22Rv1 (cell line): ENCODE measurements around the gene SLC2A8.

Experiments used
- H3K27ac ChIP-seq: fragments of 450-650 bp; 2 replicates; pipeline ENCODE4 v1.5.1; 2017
- ZFX ChIP-seq: fragments of 450-650 bp; IDR thresholded peaks from 2 replicates; pipeline ENCODE4 v1.6.1; 2017; ENCODE audit warnings: antibody characterized with exemption, borderline replicate concordance
- TF ChIP-seq, protein P1 (sequence below): fragments of 450-650 bp; IDR thresholded peaks from 2 replicates; pipeline ENCODE4 v1.5.1; 2017; ENCODE audit warnings: mild to moderate bottlenecking

SLC2A8 gene

GRCh38 chr9:127422787-127423186, 25.8 kb downstream of the SLC2A8 start:
- H3K27ac ChIP-seq: peak overlapping the region; percentile 89
- TF ChIP-seq ZFX: no peak
- TF ChIP-seq, protein P1, sequence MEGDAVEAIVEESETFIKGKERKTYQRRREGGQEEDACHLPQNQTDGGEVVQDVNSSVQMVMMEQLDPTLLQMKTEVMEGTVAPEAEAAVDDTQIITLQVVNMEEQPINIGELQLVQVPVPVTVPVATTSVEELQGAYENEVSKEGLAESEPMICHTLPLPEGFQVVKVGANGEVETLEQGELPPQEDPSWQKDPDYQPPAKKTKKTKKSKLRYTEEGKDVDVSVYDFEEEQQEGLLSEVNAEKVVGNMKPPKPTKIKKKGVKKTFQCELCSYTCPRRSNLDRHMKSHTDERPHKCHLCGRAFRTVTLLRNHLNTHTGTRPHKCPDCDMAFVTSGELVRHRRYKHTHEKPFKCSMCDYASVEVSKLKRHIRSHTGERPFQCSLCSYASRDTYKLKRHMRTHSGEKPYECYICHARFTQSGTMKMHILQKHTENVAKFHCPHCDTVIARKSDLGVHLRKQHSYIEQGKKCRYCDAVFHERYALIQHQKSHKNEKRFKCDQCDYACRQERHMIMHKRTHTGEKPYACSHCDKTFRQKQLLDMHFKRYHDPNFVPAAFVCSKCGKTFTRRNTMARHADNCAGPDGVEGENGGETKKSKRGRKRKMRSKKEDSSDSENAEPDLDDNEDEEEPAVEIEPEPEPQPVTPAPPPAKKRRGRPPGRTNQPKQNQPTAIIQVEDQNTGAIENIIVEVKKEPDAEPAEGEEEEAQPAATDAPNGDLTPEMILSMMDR: no peak

DNA sequence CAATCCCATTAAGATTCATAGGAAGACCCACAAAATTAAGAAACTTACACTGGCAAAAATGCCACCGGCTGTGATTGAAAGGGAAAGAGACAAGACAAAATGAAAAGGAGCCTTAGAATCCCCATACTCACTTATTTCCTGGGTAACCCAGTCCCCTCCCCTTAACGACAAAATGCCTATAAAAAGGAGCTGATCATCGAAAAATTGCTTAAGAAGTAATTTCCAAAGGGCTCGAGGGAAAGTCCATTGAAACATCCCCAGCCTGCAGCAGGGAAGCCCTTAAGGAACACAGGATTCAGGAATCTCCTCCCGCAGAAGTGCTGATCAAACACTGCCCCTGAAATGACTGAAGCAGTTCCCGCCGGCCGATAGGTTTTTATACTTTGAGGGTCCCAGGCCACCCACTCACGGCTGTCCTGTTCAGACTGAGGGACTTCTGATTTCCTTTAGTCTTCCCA, 26.5 kb downstream of the SLC2A8 start:
- TF ChIP-seq ZFX: no peak
- TF ChIP-seq, protein P1: no peak
- H3K27ac ChIP-seq: peak overlapping the region; percentile 89

DNA sequence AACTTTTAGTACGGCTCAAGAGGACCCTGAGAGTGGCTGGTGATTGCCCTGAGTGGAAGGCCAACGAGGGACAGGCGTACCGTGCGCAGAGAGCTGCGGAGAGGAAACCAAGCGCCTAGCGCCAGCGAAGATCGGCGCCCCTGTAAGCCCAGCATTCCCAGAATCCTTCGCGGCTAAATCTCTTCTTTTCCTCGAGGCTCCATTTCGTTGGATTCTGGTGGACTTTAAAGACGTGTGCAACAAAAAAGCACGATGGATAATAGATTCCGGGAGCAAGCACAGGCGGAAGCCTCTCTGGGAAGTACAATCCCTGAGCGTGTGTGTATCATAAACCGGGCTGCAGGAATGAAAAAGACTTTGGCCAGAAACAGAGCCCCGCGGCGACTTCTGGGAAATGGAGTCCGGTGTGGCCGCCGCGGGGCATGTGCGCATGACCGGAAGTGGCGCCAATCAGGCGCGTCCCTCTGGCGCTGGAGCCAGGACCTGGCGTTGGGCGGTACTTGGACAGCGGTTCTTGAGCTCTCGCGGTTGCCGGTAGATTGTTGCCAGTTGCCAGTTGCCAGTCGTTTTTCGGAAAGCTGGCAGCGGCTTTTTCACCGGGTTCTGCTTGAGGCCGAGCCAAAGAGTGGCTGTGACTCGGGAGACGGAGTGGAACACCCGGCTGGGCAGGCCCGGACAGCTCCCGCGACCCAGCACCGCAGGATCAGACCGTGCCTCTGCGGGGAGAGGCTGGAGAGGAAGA, 27.1 kb downstream of the SLC2A8 start, which contains the start of gene ZNF79:
TSS of gene ZNF79 (plus strand) at position 449 of the 742 bp plus-strand sequence. CDS start 406 bp downstream, outside the sequence.
- H3K27ac ChIP-seq: peak within 1 kb of the TSS; percentile 89
- TF ChIP-seq ZFX: no peak

DNA sequence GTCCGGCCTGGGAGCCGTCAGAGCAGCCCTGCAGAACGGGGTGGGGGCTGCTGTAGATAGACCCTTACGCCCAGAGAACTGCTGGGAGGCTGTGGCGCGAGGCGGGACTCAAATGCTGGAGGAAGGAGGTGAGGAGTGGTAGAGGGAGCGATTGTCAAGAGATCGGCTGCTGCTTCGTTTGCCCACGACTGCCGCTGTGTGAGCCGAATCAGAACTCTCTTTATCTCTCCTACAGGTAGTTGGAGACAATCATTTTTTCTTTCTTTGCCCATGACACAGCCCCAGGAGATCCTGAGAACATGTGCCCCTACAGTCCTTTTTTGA, 27.7 kb downstream of the SLC2A8 start:
- peak overlapping the region; percentile 89 for H3K27ac ChIP-seq
- no peak for TF ChIP-seq ZFX
- TF ChIP-seq, protein P1: peak; percentile 20; the same call in 1 of the 2 replicates

GRCh38 chr9:127426756-127427155, 29.8 kb downstream of the SLC2A8 start:
- no peak for TF ChIP-seq ZFX
- TF ChIP-seq, protein P1: no peak
- H3K27ac ChIP-seq: no peak overlapping the region

DNA sequence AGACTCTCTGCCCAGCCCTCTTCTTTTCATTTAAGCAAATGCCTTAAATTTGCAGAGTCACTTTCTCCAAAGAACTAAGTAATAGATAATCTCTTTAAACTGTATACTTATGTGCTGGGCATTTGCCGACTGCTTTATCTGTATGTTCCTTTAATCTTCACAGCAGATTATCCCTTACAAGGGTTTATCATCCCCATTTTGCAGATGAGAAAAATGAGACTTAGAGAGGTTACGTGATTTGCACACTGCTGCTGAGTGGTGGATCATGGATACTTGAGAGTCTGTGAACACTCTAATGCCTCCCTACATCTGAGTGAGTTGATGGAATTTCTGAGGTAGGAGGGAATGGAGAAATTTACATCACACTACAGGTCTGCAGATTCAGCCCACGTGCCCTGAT, 31.4 kb downstream of the SLC2A8 start:
- TF ChIP-seq, protein P1: no peak
- TF ChIP-seq ZFX: no peak
- no peak overlapping the region for H3K27ac ChIP-seq

DNA sequence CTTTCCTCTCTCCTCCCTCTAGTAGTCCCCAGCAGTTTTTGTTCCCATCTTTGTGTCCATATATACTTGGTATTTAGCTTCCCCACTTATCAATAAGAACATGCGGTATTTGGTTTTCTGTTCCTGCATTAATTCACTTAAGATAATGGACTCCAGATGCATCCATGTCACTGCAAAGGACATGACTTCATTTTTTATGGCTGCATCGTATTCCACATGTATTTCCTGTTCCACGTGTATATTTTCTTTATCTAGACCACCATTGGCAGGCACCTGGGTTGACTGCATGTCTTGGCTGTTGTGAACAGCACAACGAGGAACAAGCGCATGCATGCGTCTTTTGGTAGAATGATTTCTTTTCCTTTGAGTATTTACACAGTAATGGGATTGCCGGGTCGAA, 33.4 kb downstream of the SLC2A8 start:
- H3K27ac ChIP-seq: no peak overlapping the region
- TF ChIP-seq, protein P1: no peak
- TF ChIP-seq ZFX: no peak
